Keratinocyte (primary cell): ENCODE results near the gene ACTN2. TPM values are rescaled to one million over a fixed set of nuclear protein-coding genes. Genes with fewer than 3 reads are reported as not detected.

ENCODE experiments used
- DNase-seq: peaks from one replicate; pipeline ENCODE4 v3.0.0-alpha.2; 2011; ENCODE audit warnings: low read depth, missing footprints, low spot score
- FAIRE-seq: peaks from 2 replicates; lab custom pipeline; 2011; peaks lifted over from hg19 to GRCh38; lab: Jason Lieb, UNC
- H2AFZ ChIP-seq: 2 replicates; pipeline ENCODE4 v1.6.0; 2012; ENCODE audit warnings: low read length, control low read depth, inconsistent platforms; ENCODE audit not compliant: control insufficient read depth
- H3K27ac ChIP-seq: 2 replicates; pipeline ENCODE4 v1.5.1; 2011; ENCODE audit warnings: low read length; ENCODE audit not compliant: control insufficient read depth, insufficient read depth
- H3K27me3 ChIP-seq: 3 replicates; pipeline ENCODE4 v1.6.0; 2011; ENCODE audit warnings: low read length; ENCODE audit not compliant: control insufficient read depth, insufficient read depth; ENCODE audit errors: extremely low read depth
- H3K36me3 ChIP-seq, 2 experiments: 2 replicates in 1 of 2; 3 replicates in 1 of 2; pipeline ENCODE4 v1.5.1; 2011; ENCODE audit warnings: low read length in 2 of 2, mild to moderate bottlenecking in 1 of 2; ENCODE audit not compliant: control insufficient read depth in 2 of 2, insufficient read depth in 2 of 2; ENCODE audit errors: extremely low read depth in 1 of 2
- H3K4me1 ChIP-seq: 3 replicates; pipeline ENCODE4 v1.5.1; 2011; ENCODE audit warnings: low read length; ENCODE audit not compliant: control insufficient read depth, insufficient read depth; ENCODE audit errors: extremely low read depth
- H3K4me2 ChIP-seq: 3 replicates; pipeline ENCODE4 v1.6.0; 2011; ENCODE audit warnings: low read depth, low read length; ENCODE audit not compliant: control insufficient read depth, insufficient read depth; ENCODE audit errors: extremely low read depth
- H3K4me3 ChIP-seq, 3 experiments: fragments of 200-600 bp in 1 of 3; sonication (generic) in 1 of 3; 2 replicates in 2 of 3; 3 replicates in 1 of 3; pipeline ENCODE4 v1.5.1; 2011 to 2016; ENCODE audit warnings: low read length in 3 of 3, mild to moderate bottlenecking in 3 of 3, control low read depth in 2 of 3, inconsistent platforms in 1 of 3, low read depth in 1 of 3, mixed read lengths in 1 of 3, mixed run types in 1 of 3, moderate library complexity in 1 of 3; ENCODE audit not compliant: control insufficient read depth in 2 of 3, insufficient read depth in 2 of 3; ENCODE audit errors: extremely low read depth in 1 of 3
- H3K79me2 ChIP-seq: 2 replicates; pipeline ENCODE4 v1.6.0; 2012; ENCODE audit warnings: low read length; ENCODE audit not compliant: control insufficient read depth, insufficient read depth
- H3K9ac ChIP-seq: 3 replicates; pipeline ENCODE4 v1.6.0; 2011; ENCODE audit warnings: low read length; ENCODE audit not compliant: control insufficient read depth, insufficient read depth; ENCODE audit errors: extremely low read depth
- H3K9me1 ChIP-seq: 3 replicates; pipeline ENCODE4 v1.6.0; 2011; ENCODE audit warnings: low read length; ENCODE audit not compliant: control insufficient read depth, insufficient read depth; ENCODE audit errors: extremely low read depth
- H3K9me3 ChIP-seq: 2 replicates; pipeline ENCODE4 v1.5.1; 2012; ENCODE audit warnings: low read depth, low read length; ENCODE audit not compliant: control insufficient read depth
- H4K20me1 ChIP-seq: 3 replicates; pipeline ENCODE4 v1.6.0; 2011; ENCODE audit warnings: low read length; ENCODE audit not compliant: control insufficient read depth, insufficient read depth; ENCODE audit errors: extremely low read depth
- CTCF ChIP-seq, 3 experiments: IDR thresholded peaks in 1 of 3; conservative IDR thresholded peaks in 1 of 3; optimal IDR thresholded peaks in 1 of 3; 2 replicates in 2 of 3; 3 replicates in 1 of 3; pipeline versions ENCODE3 to v1.5.1; 2011; ENCODE audit warnings: low read length in 3 of 3, mild to moderate bottlenecking in 3 of 3, moderate library complexity in 2 of 3, control low read depth in 1 of 3, inconsistent platforms in 1 of 3; ENCODE audit not compliant: insufficient read depth in 2 of 3; ENCODE audit errors: extremely low read depth in 1 of 3
- EZH2 ChIP-seq: IDR thresholded peaks from one replicate; pipeline ENCODE4 v1.6.1; 2012; ENCODE audit warnings: inconsistent platforms, mild to moderate bottlenecking, low read length, moderate library complexity
- dilution Hi-C: fragments of 300-500 bp; cut with MboI; formaldehyde crosslinking; loops from one replicate; pipeline ENCODE4 v1.7.0; 2020; ENCODE audit warnings: low sequenced_read_pairs; ENCODE audit not compliant: extremely low pct_ligation_motif_present
- polyA plus RNA-seq, 5 experiments: library from polyadenylated mRNA; depleted of rRNA in 3 of 5; stranded (reverse) in 3 of 5; stranded (forward) in 1 of 5; unstranded in 1 of 5; fragments of >200 nt; gene quantifications; 1 replicate in 1 of 5; 2 replicates in 3 of 5; 3 replicates in 1 of 5; pipeline versions ENCODE4 v1.2.1 to v1.2.3, GENCODE V29; 2011 to 2012; ENCODE audit warnings: missing spikeins in 2 of 5, low read depth in 1 of 5, low replicate concordance in 1 of 5

Gene ACTN2
- polyA plus RNA-seq, 1 donor (not counting 4 experiments of a cell fraction or from before 2014, with no cell fraction given), result not detected

- Histone ChIP-seq H3K9ac (no peak overlapping the region), H2AFZ (no peak overlapping the region), H3K4me3 (no peak overlapping the region), H3K27me3 (no peaks in the 10 kb centered on the region), H3K4me1 (no peaks in the 10 kb centered on the region), H3K79me2 (no peaks in the 10 kb centered on the region), H4K20me1 (no peaks in the 10 kb centered on the region), H3K9me3 (no peaks in the 10 kb centered on the region), H3K27ac (no peak overlapping the region), H3K4me2 (no peak overlapping the region), H3K9me1 (no peaks in the 10 kb centered on the region), H3K36me3 (no peaks in the 10 kb centered on the region)
- DNase-seq, result no peak
- dilution Hi-C loops, result no loop called here
- no peak for FAIRE-seq
- TF ChIP-seq CTCF (optimal IDR thresholded peaks at IDR 0.05 in 1 of 3, IDR thresholded peaks at IDR 0.05 in 1 of 3, conservative IDR thresholded peaks at IDR 0.05 in 1 of 3; ENCODE audit: extremely low read depth in 1 of 3, insufficient read depth in 2 of 3, low read length in 3 of 3) (no peak), EZH2 (no peak)
These were observed 42.5 kb downstream of the ACTN2 start for GRCh38 chr1:236728752-236729151.

GRCh38 chr1:236733653-236734052 lies 47.4 kb downstream of the ACTN2 start:
- Histone ChIP-seq H3K4me3 (no peak overlapping the region), H3K4me1 (no peaks in the 10 kb centered on the region), H4K20me1 (no peaks in the 10 kb centered on the region), H3K9ac (no peak overlapping the region), H3K4me2 (no peak overlapping the region), H3K9me1 (no peaks in the 10 kb centered on the region), H3K79me2 (no peaks in the 10 kb centered on the region), H3K27me3 (no peaks in the 10 kb centered on the region), H2AFZ (no peak overlapping the region), H3K36me3 (no peaks in the 10 kb centered on the region), H3K9me3 (no peaks in the 10 kb centered on the region), H3K27ac (no peak overlapping the region)
- FAIRE-seq (no peak), DNase-seq (no peak)
- dilution Hi-C loops, result no loop called here
- no peak for TF ChIP-seq EZH2
- no peak for TF ChIP-seq CTCF (optimal IDR thresholded peaks at IDR 0.05 in 1 of 3, IDR thresholded peaks at IDR 0.05 in 1 of 3, conservative IDR thresholded peaks at IDR 0.05 in 1 of 3; ENCODE audit: extremely low read depth in 1 of 3, insufficient read depth in 2 of 3, low read length in 3 of 3)
